CD14-positive monocyte (primary cell): ENCODE measurements around the gene KLHL22. TPM values are rescaled to one million over a fixed set of nuclear protein-coding genes. Genes with fewer than 3 reads are reported as not detected.
"Not testable (repeated sequence)": the region's sequence is repeated elsewhere in the genome, so short reads cannot be mapped to it uniquely, and the experiment has no call there.

Source experiments
- DNase-seq, 3 donors: peaks; one replicate each; pipeline ENCODE4 v3.0.0-alpha.2; 2011 to 2022
- H2AFZ ChIP-seq: 2 replicates; pipeline ENCODE4 v1.6.0; 2012; ENCODE audit warnings: mild to moderate bottlenecking, low read depth, low read length, inconsistent platforms; ENCODE audit not compliant: insufficient read depth, poor library complexity, severe bottlenecking
- H3K27ac ChIP-seq, 2 donors: 1 replicate in 1 of 2; 2 replicates in 1 of 2; pipeline ENCODE4 v1.5.1; 2012 to 2013; ENCODE audit warnings: low read length in 2 of 2, control low read depth in 1 of 2, inconsistent platforms in 1 of 2, low read depth in 1 of 2, mild to moderate bottlenecking in 1 of 2
- H3K27me3 ChIP-seq, 2 donors: one replicate each; pipeline versions ENCODE4 v1.6.0 to v1.6.1; 2011 to 2013; ENCODE audit warnings: low read length in 2 of 2; ENCODE audit not compliant: control insufficient read depth in 2 of 2, insufficient read depth in 2 of 2
- H3K36me3 ChIP-seq, 2 donors: replicated peaks in 1 of 2; 1 replicate in 1 of 2; 2 replicates in 1 of 2; pipeline versions ENCODE4 v1.5.1 to v1.6.1; 2012 to 2013; ENCODE audit warnings: low read length in 2 of 2, control low read depth in 1 of 2, inconsistent platforms in 1 of 2, mild to moderate bottlenecking in 1 of 2; ENCODE audit not compliant: insufficient read depth in 2 of 2, control insufficient read depth in 1 of 2
- H3K4me1 ChIP-seq, 2 donors: 1 replicate in 1 of 2; 2 replicates in 1 of 2; pipeline versions ENCODE4 v1.5.1 to v1.6.1; 2012 to 2013; ENCODE audit warnings: low read length in 2 of 2, control low read depth in 1 of 2, inconsistent platforms in 1 of 2, mild to moderate bottlenecking in 1 of 2, moderate library complexity in 1 of 2; ENCODE audit not compliant: insufficient read depth in 2 of 2, control insufficient read depth in 1 of 2
- H3K4me2 ChIP-seq: replicated peaks from 2 replicates; pipeline ENCODE3; 2012; ENCODE audit warnings: low read length, moderate library complexity, mild to moderate bottlenecking; ENCODE audit not compliant: poor library complexity, severe bottlenecking; ENCODE audit errors: extremely low read depth
- H3K4me3 ChIP-seq, 3 experiments: fragments of 200-600 bp in 1 of 3; sonication (generic) in 1 of 3; replicated peaks in 1 of 3; 1 replicate in 2 of 3; 2 replicates in 1 of 3; pipeline ENCODE4 v1.5.1; 2011 to 2013; ENCODE audit warnings: low read length in 3 of 3, mild to moderate bottlenecking in 3 of 3, control low read depth in 2 of 3, low read depth in 2 of 3, inconsistent platforms in 1 of 3, moderate library complexity in 1 of 3
- H3K79me2 ChIP-seq: 2 replicates; pipeline ENCODE4 v1.6.0; 2012; ENCODE audit warnings: mild to moderate bottlenecking, control low read depth, inconsistent platforms, low read length, moderate library complexity; ENCODE audit not compliant: insufficient read depth
- H3K9ac ChIP-seq: 2 replicates; pipeline ENCODE4 v1.6.0; 2017; ENCODE audit warnings: low read length, mild to moderate bottlenecking; ENCODE audit not compliant: insufficient read depth, poor library complexity, severe bottlenecking
- H3K9me3 ChIP-seq, 2 donors: replicated peaks in 1 of 2; 1 replicate in 1 of 2; 2 replicates in 1 of 2; pipeline versions ENCODE4 v1.5.1 to v1.6.1; 2012 to 2013; ENCODE audit warnings: low read length in 2 of 2, control low read depth in 1 of 2; ENCODE audit not compliant: control insufficient read depth in 1 of 2, insufficient read depth in 1 of 2
- H4K20me1 ChIP-seq: 2 replicates; pipeline ENCODE4 v1.6.0; 2012; ENCODE audit warnings: mild to moderate bottlenecking, low read length, control low read depth, moderate library complexity; ENCODE audit not compliant: insufficient read depth
- H3K27ac Mint-ChIP-seq, 7 donors: one replicate each; pipeline ENCODE4 v1.8.0; 2020; ENCODE audit warnings: mild to moderate bottlenecking in 7 of 7, mixed read lengths in 7 of 7, moderate library complexity in 6 of 7, inconsistent platforms in 2 of 7
- H3K27me3 Mint-ChIP-seq, 3 donors: one replicate each; pipeline ENCODE4 v1.8.0; 2021 to 2022; ENCODE audit warnings: low read depth in 3 of 3, mild to moderate bottlenecking in 3 of 3, mixed read lengths in 3 of 3, moderate library complexity in 3 of 3, inconsistent platforms in 1 of 3
- H3K36me3 Mint-ChIP-seq, 2 donors: one replicate each; pipeline ENCODE4 v1.8.0; 2020; ENCODE audit warnings: mixed read lengths in 2 of 2, inconsistent platforms in 1 of 2, mild to moderate bottlenecking in 1 of 2
- H3K4me1 Mint-ChIP-seq: one replicate; pipeline ENCODE4 v1.8.0; 2020; ENCODE audit warnings: mild to moderate bottlenecking, mixed read lengths
- H3K4me3 Mint-ChIP-seq, 2 donors: one replicate each; pipeline ENCODE4 v1.8.0; 2020; ENCODE audit warnings: mild to moderate bottlenecking in 2 of 2, mixed read lengths in 2 of 2, moderate library complexity in 1 of 2
- H3K9me3 Mint-ChIP-seq, 7 donors: one replicate each; pipeline ENCODE4 v1.8.0; 2020 to 2022; ENCODE audit warnings: mixed read lengths in 7 of 7, mild to moderate bottlenecking in 6 of 7, moderate library complexity in 6 of 7, inconsistent platforms in 2 of 7
- WGBS: methylation state at CpG from one replicate; pipeline ENCODE4 v1.1.5; 2013; ENCODE audit warnings: missing lambda C conversion rate; ENCODE audit not compliant: insufficient coverage; 5-methylcytosine and 5-hydroxymethylcytosine counted together
- intact Hi-C, 2 donors: fragments of 100-400 bp; cut with micrococcal nuclease; formaldehyde crosslinking; loops; one replicate each; pipeline versions ENCODE4 v1.15.0 to v1.15.1; 2023
- polyA plus RNA-seq, 3 donors: library from polyadenylated mRNA; depleted of rRNA in 1 of 3; unstranded in 2 of 3; stranded (reverse) in 1 of 3; fragments of 300-500 nt in 2 of 3; fragments of >200 nt in 1 of 3; fragmentation: Illumina TruSeq in 2 of 3; gene quantifications; 1 replicate in 2 of 3; 2 replicates in 1 of 3; pipeline ENCODE4 v1.2.3, GENCODE V29; 2012 to 2021
- TF ChIP-seq, protein P1 (sequence below): fragments of 200-600 bp; IDR thresholded peaks from one replicate; pipeline ENCODE4 v1.8.0; 2022; ENCODE audit warnings: antibody characterized with exemption, mild to moderate bottlenecking

KLHL22 gene
- polyA plus RNA-seq, 3 donors, result 7.8 to 15.6 (median 9.2) TPM

DNA sequence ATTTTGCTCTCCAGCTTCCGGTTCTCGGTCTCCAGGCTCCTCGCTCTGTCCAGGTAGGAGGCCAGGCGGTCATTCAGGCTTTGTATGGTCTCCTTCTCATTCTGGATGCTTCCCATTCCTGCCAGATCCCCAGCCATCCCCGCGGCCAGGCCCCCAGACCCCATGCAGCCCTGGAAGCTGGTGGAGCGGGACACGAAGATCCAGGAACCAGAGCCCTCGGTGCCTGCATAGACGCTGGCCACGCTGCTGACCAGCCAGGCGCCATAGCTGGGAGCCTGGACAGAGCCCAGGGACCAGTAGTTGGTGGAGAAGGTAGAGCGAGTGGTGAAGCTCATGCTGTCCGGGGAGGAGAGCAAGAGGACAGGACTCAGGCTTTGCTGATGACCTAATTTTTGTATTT, 11.8 kb downstream of the KLHL22 start:
- H3K4me2 ChIP-seq, result no peak overlapping the region
- H3K9me3 Mint-ChIP-seq, result no peaks in the 10 kb centered on the region
- H3K4me3 ChIP-seq, result no peak overlapping the region
- no peak overlapping the region for H3K4me3 Mint-ChIP-seq
- TF ChIP-seq, protein P1, sequence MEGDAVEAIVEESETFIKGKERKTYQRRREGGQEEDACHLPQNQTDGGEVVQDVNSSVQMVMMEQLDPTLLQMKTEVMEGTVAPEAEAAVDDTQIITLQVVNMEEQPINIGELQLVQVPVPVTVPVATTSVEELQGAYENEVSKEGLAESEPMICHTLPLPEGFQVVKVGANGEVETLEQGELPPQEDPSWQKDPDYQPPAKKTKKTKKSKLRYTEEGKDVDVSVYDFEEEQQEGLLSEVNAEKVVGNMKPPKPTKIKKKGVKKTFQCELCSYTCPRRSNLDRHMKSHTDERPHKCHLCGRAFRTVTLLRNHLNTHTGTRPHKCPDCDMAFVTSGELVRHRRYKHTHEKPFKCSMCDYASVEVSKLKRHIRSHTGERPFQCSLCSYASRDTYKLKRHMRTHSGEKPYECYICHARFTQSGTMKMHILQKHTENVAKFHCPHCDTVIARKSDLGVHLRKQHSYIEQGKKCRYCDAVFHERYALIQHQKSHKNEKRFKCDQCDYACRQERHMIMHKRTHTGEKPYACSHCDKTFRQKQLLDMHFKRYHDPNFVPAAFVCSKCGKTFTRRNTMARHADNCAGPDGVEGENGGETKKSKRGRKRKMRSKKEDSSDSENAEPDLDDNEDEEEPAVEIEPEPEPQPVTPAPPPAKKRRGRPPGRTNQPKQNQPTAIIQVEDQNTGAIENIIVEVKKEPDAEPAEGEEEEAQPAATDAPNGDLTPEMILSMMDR, result no peak
- H3K4me1 Mint-ChIP-seq, result peaks cover 5% of the 10 kb centered on the region
- peaks cover 0 to 3% (median 0%) of the 10 kb centered on the region in 3 donors for H3K27me3 Mint-ChIP-seq
- H3K36me3 Mint-ChIP-seq, result peaks cover 35 to 68% of the 10 kb centered on the region in 2 donors
- H3K27ac Mint-ChIP-seq, result no peak overlapping the region
- no peak overlapping the region for H2AFZ ChIP-seq
- 98% methylated on average over 14 of the region's 14 CpGs for WGBS
- H3K27ac ChIP-seq, result no peak overlapping the region
- H3K4me1 ChIP-seq, result no peaks in the 10 kb centered on the region
- intact Hi-C loops, result no loop called here
- H3K36me3 ChIP-seq, result peaks cover 12 to 35% of the 10 kb centered on the region in 2 donors
- H3K9ac ChIP-seq, result no peak overlapping the region
- peaks cover 4% of the 10 kb centered on the region for H3K79me2 ChIP-seq
- H4K20me1 ChIP-seq, result peaks cover 5% of the 10 kb centered on the region
- H3K27me3 ChIP-seq, result no peaks in the 10 kb centered on the region
- no peaks in the 10 kb centered on the region for H3K9me3 ChIP-seq
- no peak for DNase-seq

DNA sequence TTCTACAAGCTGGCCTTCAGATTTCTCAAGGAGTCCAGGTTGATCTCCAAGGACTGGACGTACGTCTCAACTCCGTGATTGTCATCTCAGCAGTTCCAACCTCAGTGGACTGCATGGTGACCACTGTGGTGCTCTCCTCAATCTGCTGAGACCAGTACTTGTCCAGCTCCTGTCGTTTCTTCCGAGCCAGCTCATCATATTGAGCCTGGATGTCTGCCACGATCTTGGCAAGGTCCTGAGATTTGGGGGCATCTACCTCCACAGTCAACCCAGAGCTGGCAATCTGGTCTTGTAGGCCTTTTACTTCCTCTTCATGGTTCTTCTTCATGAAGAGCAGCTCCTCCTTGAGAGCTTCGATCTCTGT, 12.5 kb downstream of the KLHL22 start:
- H3K27me3 ChIP-seq, H2AFZ ChIP-seq: not testable (repeated sequence)
- WGBS, result 95% methylated on average over 7 of the region's 7 CpGs

More for the DNA sequence above, 12.5 kb downstream of the KLHL22 start:
- H3K4me3 Mint-ChIP-seq, H3K79me2 ChIP-seq, H3K27ac ChIP-seq, DNase-seq, H3K4me1 Mint-ChIP-seq, H3K4me2 ChIP-seq, H3K9me3 ChIP-seq, H3K9me3 Mint-ChIP-seq, H3K27ac Mint-ChIP-seq, intact Hi-C loops, H4K20me1 ChIP-seq, H3K27me3 Mint-ChIP-seq, H3K4me1 ChIP-seq, H3K9ac ChIP-seq, H3K4me3 ChIP-seq: not testable (repeated sequence)
- peaks cover 7 to 28% of the 10 kb centered on the region in 2 donors for H3K36me3 ChIP-seq
- peaks cover 28 to 61% of the 10 kb centered on the region in 2 donors for H3K36me3 Mint-ChIP-seq
